ENCODE results near the gene MACROD2.

DNA sequence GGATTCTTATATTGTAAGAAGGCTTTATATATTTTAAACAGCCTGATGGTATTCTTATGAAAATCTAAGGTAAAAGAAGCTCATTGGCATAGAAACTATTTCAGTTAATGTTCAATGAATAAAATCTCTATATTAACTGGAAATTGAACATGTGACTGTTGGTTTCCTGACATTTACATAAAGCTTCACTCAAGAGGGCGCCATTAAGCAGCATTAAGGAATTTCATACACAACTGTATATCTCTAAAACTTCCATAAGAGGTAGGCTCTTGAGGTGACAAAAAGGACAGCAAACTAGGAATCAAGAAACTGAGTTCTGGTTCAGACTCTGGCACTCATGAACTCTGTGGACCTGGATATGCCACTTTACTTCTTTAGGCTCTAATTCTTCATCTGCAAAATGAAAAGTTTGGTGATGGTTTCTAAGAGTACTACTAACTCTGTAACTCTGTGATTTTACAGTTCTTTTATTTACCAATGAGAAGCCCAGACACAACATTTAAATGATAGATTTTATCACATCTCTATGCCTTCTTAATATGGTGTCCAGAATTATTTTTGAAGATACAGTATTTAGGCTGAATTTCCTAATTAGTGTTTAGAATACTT lies 194.6 kb downstream of the MACROD2 start:
- TF ChIP-seq, protein P1, sequence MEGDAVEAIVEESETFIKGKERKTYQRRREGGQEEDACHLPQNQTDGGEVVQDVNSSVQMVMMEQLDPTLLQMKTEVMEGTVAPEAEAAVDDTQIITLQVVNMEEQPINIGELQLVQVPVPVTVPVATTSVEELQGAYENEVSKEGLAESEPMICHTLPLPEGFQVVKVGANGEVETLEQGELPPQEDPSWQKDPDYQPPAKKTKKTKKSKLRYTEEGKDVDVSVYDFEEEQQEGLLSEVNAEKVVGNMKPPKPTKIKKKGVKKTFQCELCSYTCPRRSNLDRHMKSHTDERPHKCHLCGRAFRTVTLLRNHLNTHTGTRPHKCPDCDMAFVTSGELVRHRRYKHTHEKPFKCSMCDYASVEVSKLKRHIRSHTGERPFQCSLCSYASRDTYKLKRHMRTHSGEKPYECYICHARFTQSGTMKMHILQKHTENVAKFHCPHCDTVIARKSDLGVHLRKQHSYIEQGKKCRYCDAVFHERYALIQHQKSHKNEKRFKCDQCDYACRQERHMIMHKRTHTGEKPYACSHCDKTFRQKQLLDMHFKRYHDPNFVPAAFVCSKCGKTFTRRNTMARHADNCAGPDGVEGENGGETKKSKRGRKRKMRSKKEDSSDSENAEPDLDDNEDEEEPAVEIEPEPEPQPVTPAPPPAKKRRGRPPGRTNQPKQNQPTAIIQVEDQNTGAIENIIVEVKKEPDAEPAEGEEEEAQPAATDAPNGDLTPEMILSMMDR (conservative IDR thresholded peaks at IDR 0.05; ENCODE audit: low read depth, low read length) = peak; percentile 57
- TF ChIP-seq EZH2 (IDR thresholded peaks at IDR 0.05; ENCODE audit: borderline replicate concordance, low read depth, low read length, poor library complexity, severe bottlenecking) = no peak
